ENCODE data around the gene DSTN.

GRCh38 chr20:17525132-17525531, 44.7 kb upstream of the DSTN start:
- TF ChIP-seq BHLHE40 (IDR thresholded peaks at IDR 0.05; ENCODE audit: borderline replicate concordance) = no peak
- no peak for TF ChIP-seq FOXM1 (IDR thresholded peaks at IDR 0.05; ENCODE audit: borderline replicate concordance)
- no peak for TF ChIP-seq SP1 (IDR thresholded peaks at IDR 0.05)
- no peak for TF ChIP-seq FOXK2 (IDR thresholded peaks at IDR 0.05)
- no peak for TF ChIP-seq NFRKB (IDR thresholded peaks at IDR 0.05)
- TF ChIP-seq ARNT (IDR thresholded peaks at IDR 0.05) = no peak
